ENCODE measurements around the gene NPIPB2. TPM values are rescaled to one million over a fixed set of nuclear protein-coding genes. Genes with fewer than 3 reads are reported as not detected.
"Not testable (repeated sequence)": the region's sequence is repeated elsewhere in the genome, so short reads cannot be mapped to it uniquely, and the experiment has no call there.

The NPIPB2 gene
- total RNA-seq, 1 donor: 4.7 TPM

- H3K4me1 ChIP-seq (ENCODE audit: insufficient read depth, low read length): no peaks in the 10 kb centered on the region
- H2AFZ ChIP-seq (ENCODE audit: low read length): no peak overlapping the region
- no peak overlapping the region for H3K4me2 ChIP-seq (ENCODE audit: insufficient read depth, low read length)
- H3K36me3 ChIP-seq (ENCODE audit: insufficient read depth, low read length): no peaks in the 10 kb centered on the region
- no peaks in the 10 kb centered on the region for H3K79me2 ChIP-seq (ENCODE audit: insufficient read depth, low read length)
- H4K20me1 ChIP-seq (ENCODE audit: insufficient read depth, low read length): no peaks in the 10 kb centered on the region
- H3K9me3 ChIP-seq (ENCODE audit: low read depth, low read length): no peaks in the 10 kb centered on the region
- no peak for DNase-seq (ENCODE audit: insufficient read length, low spot score, missing footprints)
- H3K4me3 ChIP-seq (ENCODE audit: insufficient read depth, low read length): no peak overlapping the region
- TF ChIP-seq, protein P1, sequence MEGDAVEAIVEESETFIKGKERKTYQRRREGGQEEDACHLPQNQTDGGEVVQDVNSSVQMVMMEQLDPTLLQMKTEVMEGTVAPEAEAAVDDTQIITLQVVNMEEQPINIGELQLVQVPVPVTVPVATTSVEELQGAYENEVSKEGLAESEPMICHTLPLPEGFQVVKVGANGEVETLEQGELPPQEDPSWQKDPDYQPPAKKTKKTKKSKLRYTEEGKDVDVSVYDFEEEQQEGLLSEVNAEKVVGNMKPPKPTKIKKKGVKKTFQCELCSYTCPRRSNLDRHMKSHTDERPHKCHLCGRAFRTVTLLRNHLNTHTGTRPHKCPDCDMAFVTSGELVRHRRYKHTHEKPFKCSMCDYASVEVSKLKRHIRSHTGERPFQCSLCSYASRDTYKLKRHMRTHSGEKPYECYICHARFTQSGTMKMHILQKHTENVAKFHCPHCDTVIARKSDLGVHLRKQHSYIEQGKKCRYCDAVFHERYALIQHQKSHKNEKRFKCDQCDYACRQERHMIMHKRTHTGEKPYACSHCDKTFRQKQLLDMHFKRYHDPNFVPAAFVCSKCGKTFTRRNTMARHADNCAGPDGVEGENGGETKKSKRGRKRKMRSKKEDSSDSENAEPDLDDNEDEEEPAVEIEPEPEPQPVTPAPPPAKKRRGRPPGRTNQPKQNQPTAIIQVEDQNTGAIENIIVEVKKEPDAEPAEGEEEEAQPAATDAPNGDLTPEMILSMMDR (IDR thresholded peaks at IDR 0.05; ENCODE audit: extremely low read depth, low read depth, low read length): no peak
- no peaks in the 10 kb centered on the region for H3K27me3 ChIP-seq (ENCODE audit: insufficient read depth, low read length)
- no peak overlapping the region for H3K27ac ChIP-seq (ENCODE audit: low read depth, low read length)
These were observed 7.0 kb upstream of the NPIPB2 start for GRCh38 chr16:11948819-11949218.

DNA sequence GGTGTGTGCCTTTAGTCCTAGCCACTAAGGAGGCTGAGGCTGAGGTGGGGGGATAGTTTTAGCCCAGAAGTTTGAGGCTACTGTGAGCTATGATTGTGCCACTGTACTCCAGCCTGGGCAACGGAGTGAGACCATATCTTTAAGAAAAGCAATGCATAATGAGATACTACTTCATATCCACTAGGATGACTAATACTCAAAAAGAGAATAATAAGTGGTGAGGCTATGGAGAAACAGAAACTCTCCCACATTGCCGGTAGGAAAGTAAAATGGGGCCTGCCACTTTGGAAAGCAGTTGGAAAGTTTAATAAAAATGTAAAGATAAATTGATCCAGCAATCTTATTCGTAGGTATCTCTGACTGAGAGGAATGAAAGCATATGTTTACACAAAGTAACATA, 4.6 kb upstream of the NPIPB2 start:
- peak; percentile 85 for DNase-seq (ENCODE audit: insufficient read length, low spot score, missing footprints)

GRCh38 chr16:11927350-11927749, 14.5 kb downstream of the NPIPB2 start:
- H3K9me3 ChIP-seq (ENCODE audit: low read depth, low read length); H3K27me3 ChIP-seq (ENCODE audit: insufficient read depth, low read length); H3K4me1 ChIP-seq (ENCODE audit: insufficient read depth, low read length); H3K36me3 ChIP-seq (ENCODE audit: insufficient read depth, low read length); DNase-seq (ENCODE audit: insufficient read length, low spot score, missing footprints); H3K79me2 ChIP-seq (ENCODE audit: insufficient read depth, low read length); H2AFZ ChIP-seq (ENCODE audit: low read length); H3K4me3 ChIP-seq (ENCODE audit: insufficient read depth, low read length); H4K20me1 ChIP-seq (ENCODE audit: insufficient read depth, low read length); H3K4me2 ChIP-seq (ENCODE audit: insufficient read depth, low read length); H3K27ac ChIP-seq (ENCODE audit: low read depth, low read length): not testable (repeated sequence)

More for the DNA sequence above, 4.6 kb upstream of the NPIPB2 start:
- Histone ChIP-seq H3K4me2 (ENCODE audit: insufficient read depth, low read length) (no peak overlapping the region), H3K9me3 (ENCODE audit: low read depth, low read length) (no peaks in the 10 kb centered on the region), H2AFZ (ENCODE audit: low read length) (no peak overlapping the region), H4K20me1 (ENCODE audit: insufficient read depth, low read length) (no peaks in the 10 kb centered on the region), H3K27me3 (ENCODE audit: insufficient read depth, low read length) (no peaks in the 10 kb centered on the region), H3K79me2 (ENCODE audit: insufficient read depth, low read length) (no peaks in the 10 kb centered on the region), H3K27ac (ENCODE audit: low read depth, low read length) (no peak overlapping the region), H3K4me3 (ENCODE audit: insufficient read depth, low read length) (no peak overlapping the region), H3K4me1 (ENCODE audit: insufficient read depth, low read length) (no peaks in the 10 kb centered on the region), H3K36me3 (ENCODE audit: insufficient read depth, low read length) (no peaks in the 10 kb centered on the region)
- TF ChIP-seq, protein P1 (IDR thresholded peaks at IDR 0.05; ENCODE audit: extremely low read depth, low read depth, low read length): no peak

DNA sequence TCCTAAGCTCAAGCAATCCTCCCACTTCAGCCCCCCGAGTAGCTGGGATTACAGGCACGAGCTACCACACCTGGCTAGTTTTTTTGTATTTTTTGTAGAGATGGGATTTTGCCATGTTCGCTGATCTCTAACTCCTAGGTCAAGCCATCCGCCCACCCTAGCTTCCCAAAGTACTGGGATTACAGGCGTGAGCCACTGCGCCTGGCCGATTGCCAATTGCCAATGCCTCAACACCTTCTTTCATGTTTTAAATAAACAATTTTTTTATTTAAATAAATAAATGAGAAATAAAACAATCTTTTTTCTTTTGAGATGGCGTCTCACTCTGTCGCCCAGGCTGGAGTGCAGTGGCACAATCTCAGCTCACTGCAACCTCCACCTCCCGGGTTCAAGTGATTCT, 17.8 kb downstream of the NPIPB2 start:
- DNase-seq (ENCODE audit: insufficient read length, low spot score, missing footprints); H3K27ac ChIP-seq (ENCODE audit: low read depth, low read length); H3K27me3 ChIP-seq (ENCODE audit: insufficient read depth, low read length); H3K4me2 ChIP-seq (ENCODE audit: insufficient read depth, low read length); H3K79me2 ChIP-seq (ENCODE audit: insufficient read depth, low read length); H4K20me1 ChIP-seq (ENCODE audit: insufficient read depth, low read length); H3K36me3 ChIP-seq (ENCODE audit: insufficient read depth, low read length); H2AFZ ChIP-seq (ENCODE audit: low read length); H3K9me3 ChIP-seq (ENCODE audit: low read depth, low read length); H3K4me3 ChIP-seq (ENCODE audit: insufficient read depth, low read length); H3K4me1 ChIP-seq (ENCODE audit: insufficient read depth, low read length): not testable (repeated sequence)

GRCh38 chr16:11916524-11917285, 25.1 kb downstream of the NPIPB2 start:
- Histone ChIP-seq H3K4me1 (ENCODE audit: insufficient read depth, low read length) (peaks cover 29% of the 10 kb centered on the region), H4K20me1 (ENCODE audit: insufficient read depth, low read length) (peaks cover 24% of the 10 kb centered on the region), H2AFZ (ENCODE audit: low read length) (peak overlapping the region; percentile 76), H3K4me2 (ENCODE audit: insufficient read depth, low read length) (peak overlapping the region; percentile 85), H3K36me3 (ENCODE audit: insufficient read depth, low read length) (no peaks in the 10 kb centered on the region), H3K4me3 (ENCODE audit: insufficient read depth, low read length) (peak overlapping the region; percentile 93), H3K27ac (ENCODE audit: low read depth, low read length) (peak overlapping the region; percentile 70), H3K9me3 (ENCODE audit: low read depth, low read length) (no peaks in the 10 kb centered on the region), H3K79me2 (ENCODE audit: insufficient read depth, low read length) (peaks cover 37% of the 10 kb centered on the region), H3K27me3 (ENCODE audit: insufficient read depth, low read length) (no peaks in the 10 kb centered on the region)
- TF ChIP-seq, protein P1 (IDR thresholded peaks at IDR 0.05; ENCODE audit: extremely low read depth, low read depth, low read length): peak; percentile 31
- DNase-seq (ENCODE audit: insufficient read length, low spot score, missing footprints): peak; percentile 94

Measured in osteoblast (primary cell).